SU-DHL-6 (cell line): Measurements from ENCODE around the gene SGCD.

ENCODE experiments used
- CTCF ChIP-seq: fragments of 200-600 bp; sonication (generic); IDR thresholded peaks from one replicate; pipeline ENCODE4 v1.5.1; 2017; ENCODE audit warnings: antibody characterized with exemption, mild to moderate bottlenecking, low read length, moderate library complexity; ENCODE audit not compliant: insufficient read depth, poor library complexity, severe bottlenecking
- EZH2phosphoT487 ChIP-seq: fragments of 200-600 bp; sonication (generic), shearing (Covaris generic); conservative IDR thresholded peaks from 2 replicates; pipeline ENCODE4 v1.6.1; 2018; ENCODE audit warnings: mild to moderate bottlenecking, antibody characterized with exemption, low read length, moderate library complexity, mixed read lengths

- no peak for TF ChIP-seq CTCF
- no peak for TF ChIP-seq EZH2phosphoT487
These were observed 52.2 kb downstream of the SGCD start for GRCh38 chr5:156379206-156379605.
